NCI-H1092 (cell line): Measurements from ENCODE around the gene THAP7.
"Not testable (repeated sequence)": the region's sequence is repeated elsewhere in the genome, so short reads cannot be mapped to it uniquely, and the experiment has no call there.

Experiments used
- DNase-seq: peaks from one replicate; lab custom pipeline; 2025; lab: John Stamatoyannopoulos, UW

Gene THAP7, protein sequence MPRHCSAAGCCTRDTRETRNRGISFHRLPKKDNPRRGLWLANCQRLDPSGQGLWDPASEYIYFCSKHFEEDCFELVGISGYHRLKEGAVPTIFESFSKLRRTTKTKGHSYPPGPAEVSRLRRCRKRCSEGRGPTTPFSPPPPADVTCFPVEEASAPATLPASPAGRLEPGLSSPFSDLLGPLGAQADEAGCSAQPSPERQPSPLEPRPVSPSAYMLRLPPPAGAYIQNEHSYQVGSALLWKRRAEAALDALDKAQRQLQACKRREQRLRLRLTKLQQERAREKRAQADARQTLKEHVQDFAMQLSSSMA

DNA sequence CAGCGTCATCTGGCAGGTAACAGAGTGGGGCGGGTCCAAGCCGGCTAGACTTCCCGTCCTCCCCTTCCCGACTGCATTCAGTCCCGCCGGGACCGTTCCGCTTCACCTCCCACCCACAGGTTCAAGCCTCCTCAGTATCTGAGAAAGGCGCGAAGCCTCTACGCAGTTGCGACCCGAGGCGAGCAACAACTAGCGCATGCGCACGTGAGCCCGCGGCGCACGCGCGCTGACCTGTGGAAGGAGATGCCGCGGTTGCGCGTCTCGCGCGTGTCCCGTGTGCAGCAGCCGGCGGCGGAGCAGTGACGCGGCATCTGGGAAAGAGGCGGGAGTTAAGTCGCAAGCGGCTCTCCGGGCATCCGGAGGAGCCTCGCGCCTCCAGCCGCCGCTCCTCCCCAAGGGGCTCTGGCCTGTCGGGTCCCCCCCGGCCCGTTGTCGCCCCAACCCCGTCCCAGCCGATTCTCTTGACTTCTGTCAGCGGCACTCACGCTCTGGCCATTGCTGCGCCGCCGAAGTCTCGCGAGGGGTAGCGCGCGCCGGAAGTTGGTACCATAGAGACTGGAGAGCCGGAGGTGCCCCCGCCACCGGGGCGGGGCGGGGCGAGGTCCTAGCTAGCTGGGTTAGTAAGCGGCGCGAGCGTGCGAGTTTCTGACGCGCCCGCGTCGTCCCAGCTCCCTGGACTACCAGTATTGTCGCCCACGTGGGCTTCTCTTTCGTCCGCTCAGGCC is at the start of gene THAP7:
Gene THAP7 (minus strand): TSS at position 518 of the 725 bp plus-strand sequence. CDS start 207 bp downstream, at position 311.
- peak; percentile 93 for DNase-seq

- DNase-seq: no peak
These were observed 49.4 kb upstream of the THAP7 start for GRCh38 chr22:21051145-21051830.

DNA sequence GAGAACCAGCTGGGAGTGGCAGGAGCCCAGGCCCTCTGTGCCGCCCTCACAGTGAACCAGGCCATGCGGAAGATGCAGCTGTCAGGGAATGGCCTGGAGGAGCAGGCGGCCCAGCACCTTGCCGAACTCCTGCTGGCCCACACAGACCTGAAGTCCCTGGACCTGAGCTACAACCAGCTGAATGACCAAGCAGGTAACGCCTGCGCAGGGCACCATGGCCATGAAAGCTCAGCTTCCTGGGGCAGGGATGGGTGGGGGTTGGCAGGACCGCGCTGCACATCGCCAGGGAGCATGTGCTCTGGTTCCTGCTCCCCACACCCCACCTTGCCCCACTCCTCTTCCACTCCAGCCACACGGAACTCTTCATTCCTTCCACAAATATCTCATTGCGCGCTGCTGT is 47.0 kb upstream of the THAP7 start:
- not testable (repeated sequence) for DNase-seq

GRCh38 chr22:21048448-21048847 is 46.5 kb upstream of the THAP7 start:
- DNase-seq: not testable (repeated sequence)

DNA sequence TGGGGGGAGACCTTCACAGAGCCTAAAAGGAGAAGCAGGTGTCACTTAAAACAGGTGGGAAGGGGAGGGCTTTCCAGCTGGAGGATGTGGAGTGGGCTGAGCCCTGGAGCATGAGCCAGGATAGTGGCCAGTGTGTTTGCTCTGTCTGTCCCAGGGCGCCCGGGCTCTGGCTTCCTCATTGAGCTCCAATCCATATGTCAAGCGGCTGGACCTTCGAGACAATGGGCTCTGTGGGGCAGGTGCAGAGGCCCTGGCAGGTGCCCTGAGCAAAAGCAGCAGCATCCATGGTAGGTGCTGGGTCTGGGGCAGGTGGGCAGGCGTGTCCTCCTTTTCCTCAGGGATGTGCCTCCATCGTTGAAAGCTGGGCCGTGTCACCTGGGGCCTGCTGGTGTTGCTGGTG is 45.8 kb upstream of the THAP7 start:
- DNase-seq: peak; percentile 51

DNA sequence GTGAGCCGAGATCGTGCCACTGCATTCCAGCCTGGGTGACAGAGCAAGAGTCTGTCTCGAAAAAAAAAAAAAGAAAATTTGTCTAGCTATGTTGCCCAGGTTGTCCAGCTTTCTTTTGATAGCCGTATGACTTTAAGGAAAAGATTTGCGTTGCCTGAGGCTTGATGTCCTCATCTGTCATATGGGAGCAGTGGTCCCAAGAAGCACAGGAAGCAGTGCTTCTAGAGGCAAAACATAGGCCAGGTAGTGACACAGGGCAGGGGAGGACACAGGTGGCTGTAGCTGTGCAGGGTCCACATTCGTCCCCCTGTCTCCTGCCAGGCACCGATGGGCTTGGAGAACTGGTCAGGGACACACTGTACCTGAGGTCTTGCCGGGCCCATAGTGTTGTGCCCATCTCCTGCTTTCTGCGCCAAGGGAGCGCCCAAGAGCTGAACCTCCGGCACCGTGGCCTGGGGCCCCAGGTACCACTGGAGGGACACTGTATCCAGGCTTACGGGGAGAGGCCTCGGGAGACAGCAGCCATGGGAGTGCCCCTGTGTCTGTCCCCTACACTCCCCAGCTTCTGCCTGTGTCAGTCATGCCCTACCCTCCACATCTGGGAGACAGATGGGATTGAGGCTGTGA is 45.2 kb upstream of the THAP7 start:
- DNase-seq: no peak

- peak; percentile 92 for DNase-seq
These were observed 43.8 kb upstream of the THAP7 start, which contains the start of gene LRRC74B for GRCh38 chr22:21045585-21046294. Gene LRRC74B (plus strand): TSS chr22:21045946. CDS start chr22:21045987, 41 bp downstream.

- DNase-seq: no peak
These were observed 43.1 kb upstream of the THAP7 start for GRCh38 chr22:21044931-21045584.

- DNase-seq: no peak
These were observed 42.1 kb upstream of the THAP7 start for GRCh38 chr22:21043860-21044535.

GRCh38 chr22:21042978-21043859 is 41.3 kb upstream of the THAP7 start:
- no peak for DNase-seq

- no peak for DNase-seq
These were observed 40.0 kb upstream of the THAP7 start for GRCh38 chr22:21041937-21042336.

- DNase-seq: not testable (repeated sequence)
These were observed 37.2 kb upstream of the THAP7 start for GRCh38 chr22:21039158-21039557.

DNA sequence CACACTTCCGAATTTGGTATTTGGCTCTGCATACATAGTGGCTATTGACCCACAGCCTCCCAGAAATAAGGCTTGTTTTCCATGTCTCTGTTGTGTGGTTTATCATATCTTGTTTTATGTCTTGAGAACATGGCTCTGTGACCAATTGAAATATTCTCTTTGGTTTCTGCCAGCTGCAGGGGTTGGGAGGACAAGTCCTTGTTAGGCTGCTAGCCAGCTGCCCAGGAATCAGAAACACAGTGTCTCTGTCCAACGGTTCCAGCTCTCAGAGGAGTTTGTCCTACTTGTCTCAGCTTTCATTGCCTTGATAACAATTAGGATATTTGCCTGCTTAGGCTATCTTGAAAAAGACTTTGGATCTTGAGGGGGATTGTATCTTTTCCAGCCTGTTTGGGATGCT is 36.5 kb upstream of the THAP7 start:
- no peak for DNase-seq

GRCh38 chr22:21034989-21035388 is 33.1 kb upstream of the THAP7 start:
- no peak for DNase-seq

- no peak for DNase-seq
These were observed 32.0 kb upstream of the THAP7 start for GRCh38 chr22:21033895-21034294.

DNA sequence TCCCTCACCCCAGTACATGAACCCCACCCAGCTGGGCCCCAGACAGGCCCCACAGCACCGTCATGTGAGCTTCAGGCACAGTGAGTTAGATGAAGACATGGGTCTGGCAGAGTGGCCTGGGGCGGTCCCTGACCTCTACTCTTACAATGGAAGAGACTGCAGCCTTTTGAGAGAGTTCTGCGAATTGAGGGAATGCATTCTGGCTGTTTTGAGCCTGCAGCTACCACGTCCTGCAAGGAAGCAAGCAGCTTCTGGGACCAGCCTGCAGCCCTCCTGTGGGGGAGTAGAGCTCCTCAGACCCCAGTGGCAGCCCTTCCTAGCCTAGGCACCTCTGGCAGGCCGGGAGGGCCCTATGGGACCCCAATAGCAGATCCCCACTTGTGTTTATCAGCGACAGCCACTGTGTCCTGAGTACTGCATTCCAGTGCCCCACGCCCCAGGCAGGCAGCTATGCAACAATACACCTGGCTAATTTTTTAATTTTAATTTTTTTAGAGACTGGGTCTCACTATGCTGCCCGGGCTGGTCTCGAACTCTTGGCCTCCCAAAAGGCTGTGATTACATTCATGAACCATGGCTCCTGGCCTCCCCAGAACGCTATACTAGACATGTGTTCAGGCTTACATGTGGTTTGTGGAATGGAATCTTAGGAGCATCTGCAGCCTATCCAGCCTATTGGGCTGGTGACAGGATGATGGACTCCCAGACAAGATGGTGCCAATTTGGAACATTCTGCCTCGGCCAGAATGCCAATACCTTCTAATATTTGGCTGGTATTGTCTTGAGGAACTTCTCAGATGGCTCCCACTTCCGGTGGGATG is 31.2 kb upstream of the THAP7 start:
- DNase-seq: no peak

GRCh38 chr22:21032037-21032867 is 30.3 kb upstream of the THAP7 start, which contains the start of gene SLC7A4:
Gene SLC7A4 (minus strand): TSS chr22:21032561. CDS start chr22:21031812, 749 bp downstream.
- DNase-seq: no peak
